H1 (cell line): ENCODE measurements around the gene TOM1L2.

Source experiments
- SP2 ChIP-seq: IDR thresholded peaks from 2 replicates; pipeline ENCODE4 v1.6.1; 2012; ENCODE audit warnings: mild to moderate bottlenecking, low read length, inconsistent platforms
- TF ChIP-seq, protein P1 (sequence below), 3 experiments: IDR thresholded peaks; 1 replicate in 2 of 3; 2 replicates in 1 of 3; pipeline versions ENCODE4 v1.5.1 to v1.6.1; 2011; ENCODE audit warnings: low read length in 3 of 3, mild to moderate bottlenecking in 3 of 3, inconsistent platforms in 2 of 3, low read depth in 1 of 3, moderate library complexity in 1 of 3; ENCODE audit not compliant: insufficient read depth in 1 of 3; ENCODE audit errors: control extremely low read depth in 1 of 3
- TF ChIP-seq, protein P2 (sequence below): IDR thresholded peaks from 2 replicates; pipeline ENCODE4 v1.6.1; 2011; ENCODE audit warnings: low read length, improper control_type of control experiment

DNA sequence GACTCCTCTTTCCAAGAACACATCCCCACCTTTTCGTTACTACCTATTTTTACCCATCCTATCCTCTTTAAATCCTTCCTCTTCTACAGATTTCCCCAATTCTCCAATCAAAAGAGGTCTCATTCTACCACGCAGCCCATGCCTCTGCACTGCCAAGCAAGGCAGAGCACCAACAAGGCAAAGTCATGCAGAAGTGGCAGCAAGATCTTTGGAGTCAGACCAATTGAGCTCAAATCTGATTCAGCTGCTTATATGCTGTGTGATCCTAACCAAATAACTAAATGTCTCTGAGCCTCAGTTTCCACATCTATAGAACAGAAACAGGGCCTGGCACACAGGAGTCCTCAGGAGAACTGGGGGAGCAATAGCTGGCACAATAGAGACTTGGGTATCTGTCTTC lies 41.0 kb downstream of the TOM1L2 start:
- TF ChIP-seq, protein P1, sequence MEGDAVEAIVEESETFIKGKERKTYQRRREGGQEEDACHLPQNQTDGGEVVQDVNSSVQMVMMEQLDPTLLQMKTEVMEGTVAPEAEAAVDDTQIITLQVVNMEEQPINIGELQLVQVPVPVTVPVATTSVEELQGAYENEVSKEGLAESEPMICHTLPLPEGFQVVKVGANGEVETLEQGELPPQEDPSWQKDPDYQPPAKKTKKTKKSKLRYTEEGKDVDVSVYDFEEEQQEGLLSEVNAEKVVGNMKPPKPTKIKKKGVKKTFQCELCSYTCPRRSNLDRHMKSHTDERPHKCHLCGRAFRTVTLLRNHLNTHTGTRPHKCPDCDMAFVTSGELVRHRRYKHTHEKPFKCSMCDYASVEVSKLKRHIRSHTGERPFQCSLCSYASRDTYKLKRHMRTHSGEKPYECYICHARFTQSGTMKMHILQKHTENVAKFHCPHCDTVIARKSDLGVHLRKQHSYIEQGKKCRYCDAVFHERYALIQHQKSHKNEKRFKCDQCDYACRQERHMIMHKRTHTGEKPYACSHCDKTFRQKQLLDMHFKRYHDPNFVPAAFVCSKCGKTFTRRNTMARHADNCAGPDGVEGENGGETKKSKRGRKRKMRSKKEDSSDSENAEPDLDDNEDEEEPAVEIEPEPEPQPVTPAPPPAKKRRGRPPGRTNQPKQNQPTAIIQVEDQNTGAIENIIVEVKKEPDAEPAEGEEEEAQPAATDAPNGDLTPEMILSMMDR (IDR thresholded peaks at IDR 0.05; ENCODE audit: control extremely low read depth in 1 of 3, insufficient read depth in 1 of 3, low read depth in 1 of 3, low read length in 3 of 3): no peak
- TF ChIP-seq, protein P2, sequence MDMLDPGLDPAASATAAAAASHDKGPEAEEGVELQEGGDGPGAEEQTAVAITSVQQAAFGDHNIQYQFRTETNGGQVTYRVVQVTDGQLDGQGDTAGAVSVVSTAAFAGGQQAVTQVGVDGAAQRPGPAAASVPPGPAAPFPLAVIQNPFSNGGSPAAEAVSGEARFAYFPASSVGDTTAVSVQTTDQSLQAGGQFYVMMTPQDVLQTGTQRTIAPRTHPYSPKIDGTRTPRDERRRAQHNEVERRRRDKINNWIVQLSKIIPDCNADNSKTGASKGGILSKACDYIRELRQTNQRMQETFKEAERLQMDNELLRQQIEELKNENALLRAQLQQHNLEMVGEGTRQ: no peak
- no peak for TF ChIP-seq SP2
